PC-3 (cell line): ENCODE measurements around the gene INSL3. TPM values are rescaled to one million over a fixed set of nuclear protein-coding genes. Genes with fewer than 3 reads are reported as not detected.

Experiments
- ATAC-seq: fragments of 200-7000 bp; cut with Tn5 transposase; 2 replicates; pipeline ENCODE4 v1.9.1; 2020; ENCODE audit warnings: mild to moderate bottlenecking, moderate library complexity
- Bru-seq: library from RNA; stranded (reverse); fragments of 400-500 nt; gene quantifications from one replicate; lab custom pipeline; 2021; lab: Mats Ljungman, UMichigan
- BruChase-seq, 2 experiments: library from RNA; stranded (reverse); fragments of 400-500 nt; gene quantifications; one replicate each; lab custom pipeline; 2021; lab: Mats Ljungman, UMichigan
- BruUV-seq: library from RNA; stranded (reverse); fragments of 400-500 nt; replicated peaks from 2 replicates; lab custom pipeline; 2021; lab: Mats Ljungman, UMichigan
- CTCF ChIA-PET: fragments of 300-600 bp; sonication (Branson Sonifier 250); formaldehyde crosslinking; loops from one replicate; lab custom pipeline; 2022; ENCODE audit warnings: antibody characterized with exemption; lab: Charles Lee
- POLR2A ChIA-PET: fragments of 300-600 bp; sonication (Branson Sonifier 250); formaldehyde crosslinking; loops from one replicate; lab custom pipeline; 2022; ENCODE audit warnings: antibody characterized with exemption; ENCODE audit not compliant: unreplicated experiment; lab: Charles Lee
- DNase-seq: peaks from one replicate; pipeline ENCODE4 v3.0.0-alpha.2; 2015
- H2AFZ ChIP-seq: fragments of 300-600 bp; sonication (generic); 2 replicates; pipeline ENCODE4 v1.6.0; 2016; ENCODE audit warnings: antibody characterized with exemption, low read length
- H3F3A ChIP-seq: fragments of 300-600 bp; sonication (generic); one replicate; pipeline ENCODE4 v1.6.0; 2017; ENCODE audit warnings: antibody characterized with exemption, low read length, control low read depth, mild to moderate bottlenecking; ENCODE audit not compliant: unreplicated experiment
- H3K27ac ChIP-seq: fragments of 300-600 bp; sonication (generic); 2 replicates; pipeline ENCODE4 v1.5.1; 2016; ENCODE audit warnings: mild to moderate bottlenecking, low read length
- H3K27me3 ChIP-seq: fragments of 300-600 bp; sonication (generic); 2 replicates; pipeline ENCODE4 v1.6.1; 2016; ENCODE audit warnings: low read length, mixed read lengths
- H3K36me3 ChIP-seq: fragments of 300-600 bp; sonication (generic); 2 replicates; pipeline ENCODE4 v1.6.1; 2016; ENCODE audit warnings: low read depth, mixed run types, low read length, mixed read lengths
- H3K4me1 ChIP-seq: fragments of 300-600 bp; sonication (generic); 2 replicates; pipeline ENCODE4 v1.5.1; 2016; ENCODE audit warnings: low read length; ENCODE audit not compliant: insufficient read depth
- H3K4me2 ChIP-seq: fragments of 300-600 bp; sonication (generic); 2 replicates; pipeline ENCODE4 v1.6.0; 2016; ENCODE audit warnings: low read length
- H3K4me3 ChIP-seq: fragments of 300-600 bp; sonication (generic); 2 replicates; pipeline ENCODE4 v1.5.1; 2016; ENCODE audit warnings: mild to moderate bottlenecking, low read length, mixed read lengths
- H3K79me2 ChIP-seq: fragments of 300-600 bp; sonication (generic); 2 replicates; pipeline ENCODE4 v1.6.1; 2017; ENCODE audit warnings: low read length, mixed read lengths
- H3K9ac ChIP-seq: fragments of 300-600 bp; sonication (generic); 2 replicates; pipeline ENCODE4 v1.6.0; 2016; ENCODE audit warnings: mild to moderate bottlenecking, low read length
- H3K9me2 ChIP-seq: fragments of 300-600 bp; sonication (generic); replicated peaks from 2 replicates; pipeline ENCODE4 v1.6.1; 2016; ENCODE audit warnings: mixed run types, low read length, mixed read lengths
- H3K9me3 ChIP-seq: fragments of 300-600 bp; sonication (generic); 2 replicates; pipeline ENCODE4 v1.6.1; 2016; ENCODE audit warnings: low read length, mixed read lengths
- H4K20me1 ChIP-seq: fragments of 300-600 bp; sonication (generic); 2 replicates; pipeline ENCODE4 v1.6.1; 2016; ENCODE audit warnings: low read length, mixed read lengths
- CTCF ChIP-seq: fragments of 300-600 bp; sonication (generic); conservative IDR thresholded peaks from 2 replicates; pipeline ENCODE4 v1.5.1; 2017; ENCODE audit warnings: antibody characterized with exemption, low read depth, mild to moderate bottlenecking, low read length
- EZH2 ChIP-seq: fragments of 300-600 bp; sonication (generic); IDR thresholded peaks from one replicate; pipeline ENCODE4 v1.6.1; 2017; ENCODE audit warnings: antibody characterized with exemption, mild to moderate bottlenecking, low read length; ENCODE audit not compliant: unreplicated experiment
- EZH2phosphoT487 ChIP-seq: fragments of 300-600 bp; sonication (generic); IDR thresholded peaks from 2 replicates; pipeline ENCODE4 v1.6.1; 2018; ENCODE audit warnings: mild to moderate bottlenecking, antibody characterized with exemption, low read length, borderline replicate concordance
- intact Hi-C: fragments of 100-400 bp; cut with micrococcal nuclease; formaldehyde crosslinking; loops from 2 replicates; pipeline ENCODE4 v1.9.0; 2023
- long read RNA-seq: library from polyadenylated mRNA; unstranded; transcript quantifications from one replicate; pipeline ENCODE4 v2.0.0, GENCODE V29; 2021; ENCODE audit not compliant: unreplicated experiment
- total RNA-seq: library from RNA; depleted of rRNA; stranded (reverse); fragments of >200 nt; gene quantifications from 2 replicates; pipeline ENCODE4 v1.2.3, GENCODE V29; 2014; rRNA removed

Gene INSL3
- total RNA-seq (not detected in 2 replicates), Bru-seq, nascent RNA (percentile 22 among the genes with signal in this experiment), BruChase-seq, experiment 1, labeled RNA remaining after a 6-hour chase (percentile 26 among the genes with signal in this experiment), BruChase-seq, experiment 2, labeled RNA remaining after a 2-hour chase (percentile 27 among the genes with signal in this experiment)
- long read RNA-seq, partial matches to known transcripts: 1 of 1 reads
- long read RNA-seq, other reads (novel, unspliced or antisense): 0 of 1 reads

- H3K4me3 ChIP-seq: no peak within 1 kb of the TSS
- intact Hi-C loops: no loop called here
- ChIA-PET POLR2A (no interaction called here), CTCF (no interaction called here)
- no peaks in the 10 kb centered on the region for H3K79me2 ChIP-seq
- TF ChIP-seq CTCF (no peak), EZH2 (no peak), EZH2phosphoT487 (no peak)
- H4K20me1 ChIP-seq: no peaks in the 10 kb centered on the region
- H3K9me3 ChIP-seq: no peaks in the 10 kb centered on the region
- no peaks in the 10 kb centered on the region for H3K27me3 ChIP-seq
- no peak for ATAC-seq
- no peak within 1 kb of the TSS for H3K9ac ChIP-seq
- no peaks in the 10 kb centered on the region for H3K36me3 ChIP-seq
- no peak within 1 kb of the TSS for H3K4me2 ChIP-seq
- no peaks in the 10 kb centered on the region for H3K9me2 ChIP-seq
- no peak within 1 kb of the TSS for H3K27ac ChIP-seq
- no peaks in the 10 kb centered on the region for H3K4me1 ChIP-seq
- DNase-seq: no peak
- H3F3A ChIP-seq: no peaks in the 10 kb centered on the region
- BruUV-seq: no TSS peak
- no peak within 1 kb of the TSS for H2AFZ ChIP-seq
These were observed at the start of gene INSL3 for GRCh38 chr19:17821190-17821589. TSS of gene INSL3 (minus strand) at chr19:17821519. CDS start at chr19:17821506, 13 bp downstream.

GRCh38 chr19:17869114-17869608 lies 47.8 kb upstream of the INSL3 start:
- DNase-seq (no peak), ATAC-seq (no peak)
- ChIA-PET POLR2A (no interaction called here), CTCF (interaction anchor here (3.1 kb wide), 1 partner anchor 64 kb away, joined by 105 read pairs; the partner anchor contains the start of gene CCDC124)
- BruUV-seq: no TSS peak
- H3F3A ChIP-seq: peaks cover 15% of the 10 kb centered on the region
- H4K20me1 ChIP-seq: peaks cover 8% of the 10 kb centered on the region; the same call in 1 of the 2 replicates
- H2AFZ ChIP-seq: no peak overlapping the region
- no peak overlapping the region for H3K4me2 ChIP-seq
- peaks cover 5% of the 10 kb centered on the region; the same call in 1 of the 2 replicates for H3K36me3 ChIP-seq
- peaks cover 13% of the 10 kb centered on the region for H3K4me1 ChIP-seq
- no peaks in the 10 kb centered on the region for H3K79me2 ChIP-seq
- no peaks in the 10 kb centered on the region for H3K9me2 ChIP-seq
- no peaks in the 10 kb centered on the region for H3K9me3 ChIP-seq
- intact Hi-C loops: no loop called here
- no peak overlapping the region for H3K4me3 ChIP-seq
- H3K27ac ChIP-seq: no peak overlapping the region
- H3K27me3 ChIP-seq: 0 out of 2 replicates have a peak, but pooled peaks cover 12% of the 10 kb centered on the region
- H3K9ac ChIP-seq: no peak overlapping the region
- TF ChIP-seq EZH2 (no peak), CTCF (no peak), EZH2phosphoT487 (no peak)

GRCh38 chr19:17868669-17869068 lies 47.4 kb upstream of the INSL3 start:
- peaks cover 20% of the 10 kb centered on the region for H3F3A ChIP-seq
- H3K4me1 ChIP-seq: peaks cover 10% of the 10 kb centered on the region
- peaks cover 10% of the 10 kb centered on the region for H3K36me3 ChIP-seq
- H3K27me3 ChIP-seq: 0 out of 2 replicates have a peak, but pooled peaks cover 12% of the 10 kb centered on the region
- TF ChIP-seq CTCF (no peak), EZH2phosphoT487 (no peak), EZH2 (no peak)
- no peaks in the 10 kb centered on the region for H3K9me3 ChIP-seq
- no peak overlapping the region for H3K27ac ChIP-seq
- no peaks in the 10 kb centered on the region for H3K79me2 ChIP-seq
- no peak overlapping the region for H2AFZ ChIP-seq
- H3K4me2 ChIP-seq: no peak overlapping the region
- no peak overlapping the region for H3K9ac ChIP-seq
- H4K20me1 ChIP-seq: peaks cover 13% of the 10 kb centered on the region
- ATAC-seq (no peak), DNase-seq (no peak)
- no peak overlapping the region for H3K4me3 ChIP-seq
- intact Hi-C loops: no loop called here
- BruUV-seq: no TSS peak
- ChIA-PET CTCF (no interaction called here), POLR2A (no interaction called here)
- no peaks in the 10 kb centered on the region for H3K9me2 ChIP-seq
